ENCODE measurements around the gene ZGLP1. TPM values are rescaled to one million over a fixed set of nuclear protein-coding genes. Genes with fewer than 3 reads are reported as not detected.
A peak's percentile ranks its signal among the peaks of the same experiment; 100 is the strongest.

The ZGLP1 gene
- total RNA-seq, 2 experiments from 2014 or later, result 5.7 to 8.8 TPM

- Histone ChIP-seq H3K9me3 (ENCODE audit: low read length) (no peaks in the 10 kb centered on the region), H3K4me1 (ENCODE audit: insufficient read depth, low read length, poor library complexity, severe bottlenecking) (peaks cover 29% of the 10 kb centered on the region), H3K36me3 (ENCODE audit: insufficient read depth, low read length) (peaks cover 43% of the 10 kb centered on the region), H3K27ac (ENCODE audit: low read depth, low read length, poor library complexity, severe bottlenecking) (peak within 1 kb of the TSS; percentile 82), H3K9me2 (ENCODE audit: insufficient read depth, low read length) (no peaks in the 10 kb centered on the region), H3K4me2 (ENCODE audit: low read length) (peak within 1 kb of the TSS; percentile 97), H4K20me1 (ENCODE audit: insufficient read depth, low read length) (peaks cover 12% of the 10 kb centered on the region), H2AFZ (ENCODE audit: low read length) (peak within 1 kb of the TSS; percentile 17; the same call in 1 of the 2 replicates), H3K79me2 (ENCODE audit: insufficient read depth, low read depth, low read length) (peaks cover 30% of the 10 kb centered on the region), H3K4me3 (ENCODE audit: low read depth, low read length, poor library complexity, severe bottlenecking) (peak within 1 kb of the TSS; percentile 83)
- TF ChIP-seq CTCF (conservative IDR thresholded peaks at IDR 0.05; ENCODE audit: low read length) (no peak), EZH2phosphoT487 (IDR thresholded peaks at IDR 0.05; ENCODE audit: borderline replicate concordance, low read depth, low read length) (no peak)
- intact Hi-C loops (cut with micrococcal nuclease; ENCODE audit: unreplicated experiment), result loop anchor here (2.0 to 10.0 kb wide), 3 partner anchors 48 to 232 kb away; partner anchors contain the start of genes CDKN2D, KRI1 and TYK2
- ChIA-PET POLR2A (interaction anchor here (0.6 to 1.6 kb wide), 10 partner anchors 12 to 137 kb away, joined by 3 to 7 read pairs (median 4); partner anchors contain the start of genes ICAM1 and TYK2), CTCF (ENCODE audit: unreplicated experiment) (interaction anchor here (0.6 to 1.1 kb wide), 4 partner anchors 14 to 305 kb away, joined by 5 to 11 read pairs (median 6); partner anchors contain the start of gene TYK2)
- peak; percentile 99 for DNase-seq (ENCODE audit: low spot score)
- no TSS peak for BruUV-seq (replicated peaks)
Measured at GRCh38 chr19:10332965-10333757, 23.5 kb upstream of the ZGLP1 start, which contains the start of gene RAVER1. Gene RAVER1, minus strand, starts transcription at chr19:10333529. Its CDS starts 22 bp downstream, at chr19:10333507.

GRCh38 chr19:10332158-10332964 is 22.7 kb upstream of the ZGLP1 start:
- H3K4me2 ChIP-seq (ENCODE audit: low read length), result peak overlapping the region; percentile 97
- no peaks in the 10 kb centered on the region for H3K9me3 ChIP-seq (ENCODE audit: low read length)
- peaks cover 30% of the 10 kb centered on the region for H3K79me2 ChIP-seq (ENCODE audit: insufficient read depth, low read depth, low read length)
- intact Hi-C loops (cut with micrococcal nuclease; ENCODE audit: unreplicated experiment), result loop anchor here (2.0 to 10.0 kb wide), 3 partner anchors 48 to 232 kb away; partner anchors contain the start of genes CDKN2D, KRI1 and TYK2
- peaks cover 29% of the 10 kb centered on the region for H3K4me1 ChIP-seq (ENCODE audit: insufficient read depth, low read length, poor library complexity, severe bottlenecking)
- H3K4me3 ChIP-seq (ENCODE audit: low read depth, low read length, poor library complexity, severe bottlenecking), result peak overlapping the region; percentile 83
- peak overlapping the region; percentile 82 for H3K27ac ChIP-seq (ENCODE audit: low read depth, low read length, poor library complexity, severe bottlenecking)
- CTCF ChIA-PET (ENCODE audit: unreplicated experiment), result no interaction called here
- BruUV-seq (replicated peaks), result TSS peak; percentile 47
- POLR2A ChIA-PET, result interaction anchor here (1.1 to 1.6 kb wide), 3 partner anchors 61 to 70 kb away, joined by 3 to 4 read pairs (median 4); partner anchors contain the start of gene ICAM1
- no peak overlapping the region for H2AFZ ChIP-seq (ENCODE audit: low read length)
- DNase-seq (ENCODE audit: low spot score), result no peak
- no peak for TF ChIP-seq EZH2phosphoT487 (IDR thresholded peaks at IDR 0.05; ENCODE audit: borderline replicate concordance, low read depth, low read length)
- TF ChIP-seq CTCF (conservative IDR thresholded peaks at IDR 0.05; ENCODE audit: low read length), result 0 out of 2 replicates have a peak, but pooled peaks have one; percentile 16
- peaks cover 51% of the 10 kb centered on the region for H3K36me3 ChIP-seq (ENCODE audit: insufficient read depth, low read length)
- H3K9me2 ChIP-seq (ENCODE audit: insufficient read depth, low read length), result no peaks in the 10 kb centered on the region
- H4K20me1 ChIP-seq (ENCODE audit: insufficient read depth, low read length), result peaks cover 12% of the 10 kb centered on the region

All from OCI-LY7 (cell line).